ENCODE data around the gene LIPE. TPM values are rescaled to one million over a fixed set of nuclear protein-coding genes. Genes with fewer than 3 reads are reported as not detected.

LIPE gene
- polyA plus RNA-seq, 1 donor (not counting 4 experiments of a cell fraction or from before 2014, with no cell fraction given) = 6.1 TPM

DNA sequence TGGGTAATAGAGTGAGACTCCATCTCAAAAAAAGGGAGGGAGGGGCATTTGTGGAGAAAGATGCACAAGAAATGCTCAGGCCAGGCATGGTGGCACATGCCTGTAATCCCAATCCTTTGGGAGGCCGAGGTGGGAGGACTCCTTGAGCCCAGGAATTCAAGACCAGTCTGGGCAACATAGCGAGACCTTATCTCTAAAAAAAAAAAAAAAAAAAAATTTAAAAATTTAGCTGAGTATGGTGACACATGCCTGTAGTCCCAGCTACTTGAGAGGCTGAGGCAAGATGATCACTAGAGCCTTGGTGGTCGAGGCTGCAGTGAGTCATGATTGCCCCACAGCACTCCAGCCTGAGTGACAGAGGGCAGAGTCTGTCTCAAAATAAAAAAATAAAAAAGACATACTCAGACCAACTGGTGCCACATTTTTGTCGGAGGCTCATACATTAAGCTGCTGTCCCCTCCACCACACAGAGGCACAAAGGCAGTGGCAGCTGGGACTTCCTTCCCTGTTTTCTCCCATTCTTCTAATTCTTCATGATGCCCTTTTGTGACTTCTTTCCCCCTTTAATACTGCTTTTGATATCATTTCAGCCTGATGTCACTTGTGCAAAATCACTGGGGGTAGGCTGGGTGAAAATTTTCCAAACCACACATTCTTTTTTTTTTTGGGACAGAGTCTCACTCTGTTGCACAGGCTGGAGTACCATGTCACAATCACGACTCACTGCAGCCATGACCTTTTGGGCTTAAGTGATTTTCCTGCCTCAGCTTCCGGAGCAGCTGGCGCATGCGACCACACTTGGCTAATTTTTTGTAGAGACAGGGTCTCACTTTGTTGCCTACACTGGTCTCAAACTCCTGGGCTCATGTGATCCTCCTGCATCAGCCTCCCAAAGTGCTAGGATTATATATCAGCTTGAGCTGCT lies 42.4 kb upstream of the LIPE start:
- Histone ChIP-seq H3K4me3 (ENCODE audit: control insufficient read depth in 2 of 3, extremely low read depth in 1 of 3, insufficient read depth in 2 of 3, low read depth in 1 of 3, low read length in 3 of 3) (no peak overlapping the region), H3K9me1 (ENCODE audit: control insufficient read depth, extremely low read depth, insufficient read depth, low read length) (no peaks in the 10 kb centered on the region), H3K27me3 (ENCODE audit: control insufficient read depth, extremely low read depth, insufficient read depth, low read length) (peaks cover 6% of the 10 kb centered on the region), H4K20me1 (ENCODE audit: control insufficient read depth, extremely low read depth, insufficient read depth, low read length) (no peaks in the 10 kb centered on the region), H3K9me3 (ENCODE audit: control insufficient read depth, low read depth, low read length) (no peaks in the 10 kb centered on the region), H3K9ac (ENCODE audit: control insufficient read depth, extremely low read depth, insufficient read depth, low read length) (no peak overlapping the region), H3K79me2 (ENCODE audit: control insufficient read depth, insufficient read depth, low read length) (no peaks in the 10 kb centered on the region), H3K4me2 (ENCODE audit: control insufficient read depth, extremely low read depth, insufficient read depth, low read depth, low read length) (no peak overlapping the region), H3K36me3 (ENCODE audit: control insufficient read depth in 2 of 2, extremely low read depth in 1 of 2, insufficient read depth in 2 of 2, low read length in 2 of 2) (no peaks in the 10 kb centered on the region), H3K27ac (ENCODE audit: control insufficient read depth, insufficient read depth, low read length) (no peak overlapping the region), H3K4me1 (ENCODE audit: control insufficient read depth, extremely low read depth, insufficient read depth, low read length) (peaks cover 5% of the 10 kb centered on the region), H2AFZ (ENCODE audit: control insufficient read depth, low read length) (no peak overlapping the region)
- no peak for DNase-seq (ENCODE audit: low read depth, low spot score)
- dilution Hi-C loops (cut with MboI; ENCODE audit: extremely low pct_ligation_motif_present, low sequenced_read_pairs) = no loop called here
- TF ChIP-seq EZH2 (IDR thresholded peaks at IDR 0.05; ENCODE audit: low read length) = no peak
- TF ChIP-seq, protein P1, sequence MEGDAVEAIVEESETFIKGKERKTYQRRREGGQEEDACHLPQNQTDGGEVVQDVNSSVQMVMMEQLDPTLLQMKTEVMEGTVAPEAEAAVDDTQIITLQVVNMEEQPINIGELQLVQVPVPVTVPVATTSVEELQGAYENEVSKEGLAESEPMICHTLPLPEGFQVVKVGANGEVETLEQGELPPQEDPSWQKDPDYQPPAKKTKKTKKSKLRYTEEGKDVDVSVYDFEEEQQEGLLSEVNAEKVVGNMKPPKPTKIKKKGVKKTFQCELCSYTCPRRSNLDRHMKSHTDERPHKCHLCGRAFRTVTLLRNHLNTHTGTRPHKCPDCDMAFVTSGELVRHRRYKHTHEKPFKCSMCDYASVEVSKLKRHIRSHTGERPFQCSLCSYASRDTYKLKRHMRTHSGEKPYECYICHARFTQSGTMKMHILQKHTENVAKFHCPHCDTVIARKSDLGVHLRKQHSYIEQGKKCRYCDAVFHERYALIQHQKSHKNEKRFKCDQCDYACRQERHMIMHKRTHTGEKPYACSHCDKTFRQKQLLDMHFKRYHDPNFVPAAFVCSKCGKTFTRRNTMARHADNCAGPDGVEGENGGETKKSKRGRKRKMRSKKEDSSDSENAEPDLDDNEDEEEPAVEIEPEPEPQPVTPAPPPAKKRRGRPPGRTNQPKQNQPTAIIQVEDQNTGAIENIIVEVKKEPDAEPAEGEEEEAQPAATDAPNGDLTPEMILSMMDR (optimal IDR thresholded peaks at IDR 0.05 in 1 of 3, IDR thresholded peaks at IDR 0.05 in 1 of 3, conservative IDR thresholded peaks at IDR 0.05 in 1 of 3; ENCODE audit: extremely low read depth in 1 of 3, insufficient read depth in 2 of 3, low read length in 3 of 3) = no peak
- FAIRE-seq = no peak

DNA sequence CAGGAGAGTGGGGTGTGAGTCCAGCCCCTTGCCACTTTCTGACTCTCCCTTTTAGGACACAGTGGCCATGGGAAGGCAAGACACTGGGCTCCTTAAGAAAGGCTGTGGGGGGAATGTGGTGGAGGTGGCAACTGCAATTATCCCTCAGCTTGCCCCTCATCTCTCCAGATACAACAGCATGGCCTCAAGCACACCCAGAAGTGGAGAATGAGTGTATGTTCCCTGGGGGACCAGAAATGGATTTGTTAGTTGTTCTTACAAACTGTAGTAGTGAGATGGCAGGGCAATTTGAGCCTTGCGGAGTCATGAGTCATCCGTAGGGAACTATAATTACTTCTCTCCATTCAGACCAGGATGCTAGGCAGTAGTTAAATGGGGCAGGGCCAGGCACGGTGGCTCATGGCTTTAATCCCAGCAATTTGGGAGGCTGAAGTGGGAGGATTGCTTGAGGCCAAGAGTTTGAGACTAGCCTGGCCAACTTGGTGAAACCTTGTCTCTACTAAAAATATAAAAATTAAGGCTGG lies 41.1 kb upstream of the LIPE start:
- DNase-seq (ENCODE audit: low read depth, low spot score) = peak; percentile 32

More for the DNA sequence above, 41.1 kb upstream of the LIPE start:
- TF ChIP-seq EZH2 (IDR thresholded peaks at IDR 0.05; ENCODE audit: low read length) = no peak
- TF ChIP-seq, protein P1 (optimal IDR thresholded peaks at IDR 0.05 in 1 of 3, IDR thresholded peaks at IDR 0.05 in 1 of 3, conservative IDR thresholded peaks at IDR 0.05 in 1 of 3; ENCODE audit: extremely low read depth in 1 of 3, insufficient read depth in 2 of 3, low read length in 3 of 3) = no peak
- no peaks in the 10 kb centered on the region for H3K9me1 ChIP-seq (ENCODE audit: control insufficient read depth, extremely low read depth, insufficient read depth, low read length)
- no peaks in the 10 kb centered on the region for H3K9me3 ChIP-seq (ENCODE audit: control insufficient read depth, low read depth, low read length)
- no peak overlapping the region for H2AFZ ChIP-seq (ENCODE audit: control insufficient read depth, low read length)
- peak; percentile 90 for FAIRE-seq
- H3K27ac ChIP-seq (ENCODE audit: control insufficient read depth, insufficient read depth, low read length) = no peak overlapping the region
- H3K79me2 ChIP-seq (ENCODE audit: control insufficient read depth, insufficient read depth, low read length) = no peaks in the 10 kb centered on the region
- H3K4me1 ChIP-seq (ENCODE audit: control insufficient read depth, extremely low read depth, insufficient read depth, low read length) = peaks cover 5% of the 10 kb centered on the region
- H3K4me3 ChIP-seq (ENCODE audit: control insufficient read depth in 2 of 3, extremely low read depth in 1 of 3, insufficient read depth in 2 of 3, low read depth in 1 of 3, low read length in 3 of 3) = no peak overlapping the region
- peaks cover 6% of the 10 kb centered on the region for H3K27me3 ChIP-seq (ENCODE audit: control insufficient read depth, extremely low read depth, insufficient read depth, low read length)
- H4K20me1 ChIP-seq (ENCODE audit: control insufficient read depth, extremely low read depth, insufficient read depth, low read length) = no peaks in the 10 kb centered on the region
- dilution Hi-C loops (cut with MboI; ENCODE audit: extremely low pct_ligation_motif_present, low sequenced_read_pairs) = no loop called here
- H3K9ac ChIP-seq (ENCODE audit: control insufficient read depth, extremely low read depth, insufficient read depth, low read length) = no peak overlapping the region
- H3K4me2 ChIP-seq (ENCODE audit: control insufficient read depth, extremely low read depth, insufficient read depth, low read depth, low read length) = no peak overlapping the region
- H3K36me3 ChIP-seq (ENCODE audit: control insufficient read depth in 2 of 2, extremely low read depth in 1 of 2, insufficient read depth in 2 of 2, low read length in 2 of 2) = no peaks in the 10 kb centered on the region

Data from keratinocyte (primary cell).